ENCODE measurements around the gene GCK.

Gene GCK

GRCh38 chr7:44235066-44235465 lies 45.8 kb upstream of the GCK start:
- Histone ChIP-seq H3K4me3 (ENCODE audit: low read depth, low read length) (no peak overlapping the region), H3K36me3 (replicated peaks) (no peaks in the 10 kb centered on the region), H3K27me3 (replicated peaks) (no peaks in the 10 kb centered on the region), H3K27ac (no peak overlapping the region)
- no peak for DNase-seq
- in situ Hi-C loops (cut with HindIII; ENCODE audit: low pct_ligation_motif_present, low sequenced_read_pairs) = loop anchor here (25.0 kb wide), 1 partner anchor 252 kb away; the partner anchor contains the start of gene NUDCD3
- TF ChIP-seq CTCF (IDR thresholded peaks at IDR 0.05; ENCODE audit: low read depth, low read length, missing control alignments) = no peak

- Histone ChIP-seq H3K27ac (no peak overlapping the region), H3K4me3 (ENCODE audit: low read depth, low read length) (no peak overlapping the region), H3K27me3 (replicated peaks) (no peaks in the 10 kb centered on the region), H3K36me3 (replicated peaks) (no peaks in the 10 kb centered on the region)
- no peak for DNase-seq
- TF ChIP-seq CTCF (IDR thresholded peaks at IDR 0.05; ENCODE audit: low read depth, low read length, missing control alignments) = no peak
- in situ Hi-C loops (cut with HindIII; ENCODE audit: low pct_ligation_motif_present, low sequenced_read_pairs) = loop anchor here (25.0 kb wide), 1 partner anchor 254 kb away; the partner anchor contains the start of gene NUDCD3
Measured at GRCh38 chr7:44232901-44233715, 43.9 kb upstream of the GCK start.

- Histone ChIP-seq H3K36me3 (replicated peaks) (no peaks in the 10 kb centered on the region), H3K27me3 (replicated peaks) (no peaks in the 10 kb centered on the region), H3K27ac (no peak overlapping the region), H3K4me3 (ENCODE audit: low read depth, low read length) (no peak overlapping the region)
- TF ChIP-seq CTCF (IDR thresholded peaks at IDR 0.05; ENCODE audit: low read depth, low read length, missing control alignments) = no peak
- in situ Hi-C loops (cut with HindIII; ENCODE audit: low pct_ligation_motif_present, low sequenced_read_pairs) = loop anchor here (25.0 kb wide), 1 partner anchor 255 kb away; the partner anchor contains the start of gene NUDCD3
- no peak for DNase-seq
Measured at GRCh38 chr7:44232396-44232795, 43.2 kb upstream of the GCK start.

DNA sequence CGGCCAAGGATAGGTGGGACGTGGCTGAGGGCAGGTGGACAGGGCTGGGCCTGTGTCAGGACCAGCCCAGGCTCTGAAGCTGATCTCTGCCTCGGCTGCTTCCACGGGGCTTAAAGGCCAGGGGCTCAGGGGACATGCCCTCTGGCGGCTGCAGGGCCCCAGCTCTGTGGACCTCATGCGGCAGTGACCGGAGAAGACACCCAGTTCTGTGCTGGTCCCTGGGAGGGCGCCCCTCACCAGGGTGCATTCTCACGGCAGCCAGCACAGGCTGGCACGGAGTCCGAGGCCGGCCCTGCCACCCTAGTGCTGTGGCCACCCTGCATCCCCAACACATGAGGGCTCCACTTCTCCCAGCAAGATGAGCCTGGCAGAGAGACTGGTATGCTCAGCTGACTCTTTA lies 41.8 kb upstream of the GCK start:
- in situ Hi-C loops (cut with HindIII; ENCODE audit: low pct_ligation_motif_present, low sequenced_read_pairs) = loop anchor here (25.0 kb wide), 1 partner anchor 256 kb away; the partner anchor contains the start of gene NUDCD3
- Histone ChIP-seq H3K27ac (no peak overlapping the region), H3K27me3 (replicated peaks) (peaks cover 4% of the 10 kb centered on the region), H3K36me3 (replicated peaks) (no peaks in the 10 kb centered on the region), H3K4me3 (ENCODE audit: low read depth, low read length) (no peak overlapping the region)
- DNase-seq = no peak
- no peak for TF ChIP-seq CTCF (IDR thresholded peaks at IDR 0.05; ENCODE audit: low read depth, low read length, missing control alignments)

GRCh38 chr7:44230286-44230685 lies 41.0 kb upstream of the GCK start:
- Histone ChIP-seq H3K27me3 (replicated peaks) (peaks cover 12% of the 10 kb centered on the region), H3K36me3 (replicated peaks) (no peaks in the 10 kb centered on the region), H3K27ac (no peak overlapping the region), H3K4me3 (ENCODE audit: low read depth, low read length) (no peak overlapping the region)
- in situ Hi-C loops (cut with HindIII; ENCODE audit: low pct_ligation_motif_present, low sequenced_read_pairs) = loop anchor here (25.0 kb wide), 1 partner anchor 257 kb away; the partner anchor contains the start of gene NUDCD3
- no peak for DNase-seq
- TF ChIP-seq CTCF (IDR thresholded peaks at IDR 0.05; ENCODE audit: low read depth, low read length, missing control alignments) = no peak

Data from brain microvascular endothelial cell (primary cell).